Measurements from ENCODE around the gene TOP2A. TPM values are rescaled to one million over a fixed set of nuclear protein-coding genes. Genes with fewer than 3 reads are reported as not detected.

TOP2A gene
- total RNA-seq, 1 donor, result 14.5 TPM

- TF ChIP-seq CTCF (IDR thresholded peaks at IDR 0.05; ENCODE audit: extremely low read depth, low read depth, low read length), result no peak
- H3K4me3 ChIP-seq (ENCODE audit: insufficient read depth, low read length), result no peak overlapping the region
Observed at GRCh38 chr17:40366861-40367518, 50.7 kb downstream of the TOP2A start.

GRCh38 chr17:40366076-40366860, 51.4 kb downstream of the TOP2A start:
- Histone ChIP-seq H4K20me1 (ENCODE audit: insufficient read depth, low read length) (peaks cover 5% of the 10 kb centered on the region), H3K4me2 (ENCODE audit: insufficient read depth, low read length) (no peak overlapping the region), H3K27me3 (ENCODE audit: insufficient read depth, low read length) (no peaks in the 10 kb centered on the region), H3K36me3 (ENCODE audit: insufficient read depth, low read length) (no peaks in the 10 kb centered on the region), H3K79me2 (ENCODE audit: insufficient read depth, low read length) (peaks cover 6% of the 10 kb centered on the region), H3K27ac (ENCODE audit: low read depth, low read length) (no peak overlapping the region), H3K4me1 (ENCODE audit: insufficient read depth, low read length) (peaks cover 11% of the 10 kb centered on the region), H3K4me3 (ENCODE audit: insufficient read depth, low read length) (no peak overlapping the region), H2AFZ (ENCODE audit: low read length) (no peak overlapping the region), H3K9me3 (ENCODE audit: low read depth, low read length) (no peaks in the 10 kb centered on the region)
- DNase-seq (ENCODE audit: insufficient read length, low spot score, missing footprints), result peak; percentile 81
- TF ChIP-seq CTCF (IDR thresholded peaks at IDR 0.05; ENCODE audit: extremely low read depth, low read depth, low read length), result no peak

More at GRCh38 chr17:40366861-40367518, 50.7 kb downstream of the TOP2A start:
- Histone ChIP-seq H4K20me1 (ENCODE audit: insufficient read depth, low read length) (peaks cover 5% of the 10 kb centered on the region), H3K4me1 (ENCODE audit: insufficient read depth, low read length) (peaks cover 11% of the 10 kb centered on the region), H3K79me2 (ENCODE audit: insufficient read depth, low read length) (peaks cover 6% of the 10 kb centered on the region), H3K36me3 (ENCODE audit: insufficient read depth, low read length) (no peaks in the 10 kb centered on the region), H3K4me2 (ENCODE audit: insufficient read depth, low read length) (no peak overlapping the region), H3K27ac (ENCODE audit: low read depth, low read length) (no peak overlapping the region), H2AFZ (ENCODE audit: low read length) (no peak overlapping the region), H3K27me3 (ENCODE audit: insufficient read depth, low read length) (no peaks in the 10 kb centered on the region), H3K9me3 (ENCODE audit: low read depth, low read length) (no peaks in the 10 kb centered on the region)
- DNase-seq (ENCODE audit: insufficient read length, low spot score, missing footprints), result peak; percentile 58

- Histone ChIP-seq H3K9me3 (ENCODE audit: low read depth, low read length) (no peaks in the 10 kb centered on the region), H3K79me2 (ENCODE audit: insufficient read depth, low read length) (peaks cover 6% of the 10 kb centered on the region), H4K20me1 (ENCODE audit: insufficient read depth, low read length) (peaks cover 5% of the 10 kb centered on the region), H3K27me3 (ENCODE audit: insufficient read depth, low read length) (no peaks in the 10 kb centered on the region), H3K4me3 (ENCODE audit: insufficient read depth, low read length) (peak overlapping the region; percentile 77), H3K4me2 (ENCODE audit: insufficient read depth, low read length) (peak overlapping the region; percentile 78), H3K36me3 (ENCODE audit: insufficient read depth, low read length) (no peaks in the 10 kb centered on the region), H2AFZ (ENCODE audit: low read length) (no peak overlapping the region), H3K4me1 (ENCODE audit: insufficient read depth, low read length) (peaks cover 11% of the 10 kb centered on the region), H3K27ac (ENCODE audit: low read depth, low read length) (no peak overlapping the region)
- no peak for TF ChIP-seq CTCF (IDR thresholded peaks at IDR 0.05; ENCODE audit: extremely low read depth, low read depth, low read length)
- DNase-seq (ENCODE audit: insufficient read length, low spot score, missing footprints), result no peak
Observed at GRCh38 chr17:40364906-40365305, 52.8 kb downstream of the TOP2A start.

All from osteoblast (primary cell).